Measurements from ENCODE around the gene PEMT.
"Not testable (repeated sequence)": the region's sequence is repeated elsewhere in the genome, so short reads cannot be mapped to it uniquely, and the experiment has no call there.

PEMT gene, protein sequence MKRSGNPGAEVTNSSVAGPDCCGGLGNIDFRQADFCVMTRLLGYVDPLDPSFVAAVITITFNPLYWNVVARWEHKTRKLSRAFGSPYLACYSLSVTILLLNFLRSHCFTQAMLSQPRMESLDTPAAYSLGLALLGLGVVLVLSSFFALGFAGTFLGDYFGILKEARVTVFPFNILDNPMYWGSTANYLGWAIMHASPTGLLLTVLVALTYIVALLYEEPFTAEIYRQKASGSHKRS

DNA sequence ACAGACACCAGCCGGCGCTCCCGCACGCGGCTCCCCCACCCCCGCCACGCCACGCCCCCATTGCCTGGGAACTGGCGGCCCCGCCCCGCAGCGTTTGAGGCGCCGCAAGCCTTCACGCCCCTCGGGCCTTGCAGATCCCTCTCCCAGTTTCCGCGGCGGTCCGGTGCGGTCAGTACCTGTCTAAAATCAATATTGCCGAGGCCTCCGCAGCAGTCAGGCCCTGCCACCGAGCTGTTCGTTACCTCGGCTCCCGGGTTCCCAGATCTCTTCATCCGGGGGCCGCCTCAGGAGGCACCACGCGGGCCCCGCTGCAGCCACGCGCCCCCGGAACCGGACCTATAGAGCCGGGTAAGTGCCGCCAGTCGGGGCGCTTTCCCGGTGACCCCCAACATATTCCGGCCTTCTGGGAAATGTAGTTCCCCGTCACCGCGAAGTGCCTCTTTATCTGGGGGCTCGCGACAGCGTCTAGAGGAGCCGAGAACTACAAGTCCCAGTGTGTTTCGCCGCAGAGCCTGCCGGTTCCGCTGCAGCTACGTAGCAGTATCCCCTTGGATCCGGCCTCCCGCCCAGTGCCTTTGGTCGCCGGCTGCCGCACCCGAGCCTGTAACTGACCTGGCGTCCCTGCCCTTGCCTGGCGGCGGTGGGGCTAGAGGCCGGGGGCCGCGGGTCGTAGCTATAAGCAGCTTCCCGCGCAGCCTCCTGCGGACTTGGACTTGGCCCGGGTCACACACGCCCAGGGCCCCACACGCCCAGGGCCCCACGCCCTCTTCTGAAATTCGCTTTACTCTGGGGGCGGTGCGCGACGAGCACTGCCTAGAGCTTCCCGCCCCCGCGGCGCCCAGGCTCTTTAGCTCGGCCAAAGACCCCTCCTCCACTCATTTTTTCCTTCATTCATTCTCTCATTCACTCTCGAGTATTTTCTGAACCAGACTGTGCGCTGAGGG lies at the start of gene PEMT:
PEMT (minus strand) TSS at position 354 of the 944 bp plus-strand sequence; CDS start at position 272, 82 bp downstream.
- peak; percentile 75 for DNase-seq

DNA sequence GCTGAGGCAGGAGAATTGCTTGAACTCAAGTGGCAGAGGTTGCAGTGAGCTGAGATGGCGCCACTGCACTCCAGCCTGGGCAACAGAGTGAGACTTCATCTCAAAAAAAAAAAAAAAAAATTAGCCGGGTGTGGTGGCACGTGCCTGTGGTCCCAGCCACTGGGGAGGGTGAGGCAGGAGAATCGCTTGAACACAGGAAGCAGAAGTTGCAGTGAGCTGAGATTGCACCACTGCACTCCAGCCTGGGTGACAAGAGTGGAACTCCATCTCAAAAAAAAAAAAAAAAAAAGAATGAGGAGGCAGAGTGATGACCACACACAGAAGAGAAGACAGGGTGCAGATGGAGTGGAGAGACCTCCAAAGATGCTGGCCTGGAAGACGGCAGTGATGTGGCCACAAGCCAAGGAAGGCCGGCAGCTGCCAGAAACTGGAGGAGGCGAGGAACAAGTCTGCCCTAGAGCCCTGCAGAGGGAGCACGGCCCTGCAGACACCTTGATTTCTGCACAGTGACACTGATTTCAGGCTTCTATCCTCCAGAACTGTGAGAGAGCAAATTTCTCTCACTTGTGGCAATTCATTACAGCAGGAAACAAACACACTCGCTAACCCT lies 48.3 kb upstream of the PEMT start:
- not testable (repeated sequence) for DNase-seq

DNA sequence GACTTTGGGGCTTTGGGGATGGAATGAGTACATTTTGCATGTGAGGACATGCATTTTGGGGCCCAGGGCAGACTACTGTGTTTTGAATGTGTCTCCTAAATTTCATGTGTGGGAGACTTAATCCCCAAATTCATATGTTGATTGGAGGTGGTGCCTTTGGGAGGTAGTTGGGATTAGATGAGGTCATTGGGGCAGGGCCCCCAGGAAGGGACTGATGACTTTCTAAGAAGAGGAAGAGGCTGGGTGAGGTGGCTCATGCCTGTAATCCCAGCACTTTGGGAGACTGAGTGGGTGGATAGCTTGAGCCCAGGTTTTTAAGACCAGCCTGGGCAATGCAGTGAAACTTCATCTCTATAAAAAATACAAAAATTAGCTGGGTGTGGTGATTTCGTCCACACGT lies 47.0 kb upstream of the PEMT start:
- no peak for DNase-seq

DNA sequence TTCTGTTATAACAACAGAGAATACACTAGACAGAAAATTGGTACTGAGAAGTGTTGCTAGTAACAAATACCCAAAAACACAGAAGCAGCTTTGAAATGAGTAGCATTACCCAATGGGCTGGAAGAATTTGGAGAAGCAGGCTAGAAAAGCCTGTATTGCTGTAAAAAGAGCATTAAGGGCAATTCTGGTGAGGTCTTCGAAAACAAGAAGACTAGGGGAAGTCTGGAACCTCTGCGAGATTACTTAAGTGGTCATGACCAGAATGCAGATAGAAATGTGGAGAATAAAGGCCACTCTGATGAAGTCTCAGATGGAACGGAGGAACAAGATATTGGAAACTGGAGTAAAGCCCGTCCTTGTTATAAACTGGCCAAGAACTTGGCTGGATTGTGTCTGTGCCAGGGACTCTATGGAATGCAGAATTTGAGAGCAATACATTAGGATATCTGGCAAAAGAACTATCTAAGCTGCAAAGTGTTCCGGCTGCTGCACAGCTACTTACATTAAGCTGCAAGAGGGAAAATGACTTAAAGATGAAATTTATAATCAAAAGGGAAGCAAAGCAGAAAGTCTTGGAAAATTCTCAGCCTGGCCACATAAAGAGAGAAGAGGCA lies 44.9 kb upstream of the PEMT start:
- no peak for DNase-seq

DNA sequence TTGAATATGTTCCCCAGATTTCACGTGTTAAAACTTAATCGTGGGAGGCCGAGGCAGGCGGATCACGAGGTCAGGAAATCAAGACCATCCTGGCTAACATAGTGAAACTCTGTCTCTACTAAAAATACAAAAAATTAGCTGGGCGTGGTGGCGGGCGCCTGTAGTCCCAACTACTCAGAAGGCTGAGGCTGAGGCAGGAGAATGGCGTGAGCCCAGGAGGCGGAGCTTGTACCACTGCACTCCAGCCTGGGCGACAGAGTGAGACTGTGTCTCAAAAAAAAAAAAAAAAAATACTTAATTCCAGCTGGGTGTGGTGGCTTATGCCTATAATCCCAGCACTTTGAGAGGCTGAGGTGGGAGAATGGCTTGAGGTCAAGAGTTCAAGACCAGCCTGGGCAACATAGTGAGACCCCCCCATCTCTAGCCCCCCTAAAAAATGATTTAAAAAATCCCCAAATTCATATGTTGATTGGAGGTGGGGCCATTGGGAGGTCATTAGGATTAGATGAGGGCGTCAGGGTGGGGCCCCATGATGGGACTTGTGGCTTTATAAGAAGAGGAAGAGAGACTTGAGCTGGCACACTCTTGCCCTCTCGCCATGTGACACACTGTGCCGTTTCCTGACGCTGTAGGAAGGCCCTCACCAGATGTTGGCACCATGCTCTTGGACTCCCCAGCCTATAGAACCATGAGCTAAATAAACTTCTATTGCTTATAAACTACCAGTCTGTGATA lies 44.2 kb upstream of the PEMT start:
- not testable (repeated sequence) for DNase-seq

DNA sequence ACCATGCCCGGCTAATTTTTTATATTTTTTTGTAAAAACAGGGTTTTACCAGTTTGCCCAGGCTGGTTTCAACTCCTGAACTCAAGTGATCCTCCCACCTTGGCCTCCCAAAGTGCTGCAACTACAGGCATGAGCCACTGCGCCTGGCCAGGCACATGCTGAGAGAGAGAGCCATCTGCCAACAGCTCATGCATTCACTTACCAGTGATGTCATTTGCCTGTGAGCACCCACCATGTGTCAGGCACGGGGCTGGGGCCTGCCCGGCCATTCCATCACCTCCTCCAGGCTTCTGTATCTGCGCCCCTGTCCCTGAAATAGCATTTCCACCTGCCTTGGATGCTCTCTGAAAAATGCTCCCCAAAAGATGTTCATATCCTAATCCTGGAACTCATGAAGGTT lies 43.6 kb upstream of the PEMT start:
- no peak for DNase-seq

DNA sequence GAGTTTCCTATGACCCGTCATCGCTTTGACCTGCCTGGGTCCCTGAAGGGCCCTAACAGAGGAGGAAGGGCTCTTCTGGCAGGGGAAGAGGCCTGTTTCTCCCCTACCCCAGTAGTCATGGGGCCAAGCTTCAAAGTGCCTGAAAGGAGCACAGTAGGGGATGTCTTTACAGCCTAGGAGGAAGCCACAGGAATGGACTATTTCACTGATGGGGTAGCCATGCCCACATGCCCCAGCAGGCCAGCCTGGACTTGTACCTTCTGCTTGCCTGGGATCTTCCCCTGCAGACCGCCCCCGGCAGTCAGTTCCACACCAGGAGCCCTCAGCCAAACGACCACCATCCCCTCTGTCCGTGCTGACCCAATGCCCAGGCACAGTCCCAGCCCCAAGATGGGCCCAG lies 41.8 kb upstream of the PEMT start:
- DNase-seq = no peak

DNA sequence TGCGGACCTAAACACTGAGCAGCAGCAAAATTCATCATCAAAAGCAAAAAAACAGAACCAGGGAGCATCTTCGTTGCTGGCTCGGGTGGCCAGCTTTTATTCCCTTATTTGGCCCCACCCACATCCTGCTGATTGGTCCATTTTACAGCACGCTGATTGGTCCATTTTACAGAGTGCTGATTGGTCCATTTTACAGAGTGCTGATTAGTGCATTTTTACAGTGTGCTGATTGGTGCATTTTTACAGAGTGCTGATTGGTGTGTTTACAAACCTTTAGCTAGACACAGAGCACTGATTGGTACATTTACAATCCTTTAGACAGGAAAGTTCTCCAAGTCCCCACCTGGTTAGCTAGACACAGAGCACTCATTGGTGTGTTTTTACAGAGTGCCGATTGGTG lies 41.2 kb upstream of the PEMT start:
- not testable (repeated sequence) for DNase-seq

DNA sequence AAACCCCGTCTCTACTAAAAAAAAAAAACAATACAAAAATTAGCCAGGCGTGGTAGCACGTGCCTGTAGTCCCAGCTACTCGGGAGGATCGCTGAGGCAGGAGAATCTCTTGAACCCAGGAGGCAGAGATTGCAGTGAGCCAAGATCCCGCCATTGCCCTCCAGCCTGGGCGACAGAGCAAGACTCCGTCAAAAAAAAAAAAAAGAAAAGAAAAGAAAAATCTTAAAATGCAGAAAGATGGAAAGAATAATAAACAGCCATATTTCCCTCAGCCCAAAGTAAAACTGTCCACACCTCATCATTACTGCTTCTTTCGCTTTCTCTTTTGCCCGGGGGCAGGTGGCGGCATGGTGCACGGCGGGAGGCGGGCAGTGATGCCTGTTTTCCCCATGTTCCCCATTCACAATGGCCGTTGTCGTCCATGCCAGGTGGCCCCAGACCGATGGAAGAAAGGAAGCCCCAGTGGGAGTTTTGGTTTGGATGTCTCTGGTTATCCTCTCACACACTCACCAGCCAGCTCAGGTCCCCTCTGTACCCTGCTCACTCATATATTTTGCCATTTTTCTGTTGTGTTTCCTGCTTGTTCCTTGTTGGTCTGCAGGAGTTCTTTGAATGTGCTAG lies 37.0 kb upstream of the PEMT start:
- no peak for DNase-seq

DNA sequence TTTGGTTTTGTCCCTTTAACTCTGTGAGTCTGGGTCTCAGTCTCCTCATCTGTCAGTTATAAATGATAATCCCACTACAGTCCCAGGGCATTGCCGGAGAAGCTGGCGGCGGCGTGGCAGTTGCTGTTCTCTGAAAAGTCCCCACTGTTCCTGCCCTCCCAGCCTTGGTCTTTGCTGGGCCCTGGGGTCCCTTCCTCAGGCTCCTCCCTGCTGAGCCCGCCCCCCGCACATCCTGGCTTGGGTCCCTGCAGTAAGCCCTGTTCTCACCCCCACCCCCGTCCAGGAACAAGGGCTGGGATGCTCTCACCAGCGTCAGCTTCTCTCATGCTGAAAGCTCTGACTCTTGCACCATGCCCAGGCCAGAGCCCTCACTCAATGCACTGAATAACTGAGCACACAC lies 35.3 kb upstream of the PEMT start:
- DNase-seq = no peak

DNA sequence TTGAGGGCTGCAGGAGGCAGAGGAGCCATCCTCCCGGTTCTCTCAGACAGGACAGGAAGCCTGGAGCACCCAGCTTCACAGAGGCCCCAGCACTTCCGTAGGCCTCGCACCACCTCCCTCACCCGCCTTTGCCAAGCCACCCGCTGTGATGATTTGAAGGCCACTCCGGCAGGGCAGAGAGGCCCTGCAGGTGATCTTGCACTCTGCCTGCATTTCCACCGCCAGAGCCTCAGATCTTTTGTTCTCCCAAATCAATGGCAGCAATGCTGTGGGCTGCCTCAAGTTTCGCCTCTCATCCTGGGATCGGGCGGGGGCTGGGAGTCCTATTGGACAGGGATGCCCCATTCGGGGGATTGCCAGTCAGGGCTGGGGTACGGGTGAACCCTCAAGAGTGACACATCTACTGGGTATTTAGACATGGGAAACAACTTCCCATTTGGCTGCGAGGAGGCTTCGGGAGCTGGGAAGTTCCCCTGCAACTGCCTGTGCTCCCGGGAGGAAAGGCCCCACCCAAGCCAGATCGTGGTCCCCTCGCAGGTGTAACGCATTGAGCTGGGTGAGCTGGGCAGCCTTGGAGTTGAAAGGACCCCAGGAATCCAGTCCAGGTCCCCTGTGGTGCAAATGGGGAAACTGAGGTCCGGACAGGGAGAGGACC lies 34.8 kb upstream of the PEMT start:
- DNase-seq = no peak

DNA sequence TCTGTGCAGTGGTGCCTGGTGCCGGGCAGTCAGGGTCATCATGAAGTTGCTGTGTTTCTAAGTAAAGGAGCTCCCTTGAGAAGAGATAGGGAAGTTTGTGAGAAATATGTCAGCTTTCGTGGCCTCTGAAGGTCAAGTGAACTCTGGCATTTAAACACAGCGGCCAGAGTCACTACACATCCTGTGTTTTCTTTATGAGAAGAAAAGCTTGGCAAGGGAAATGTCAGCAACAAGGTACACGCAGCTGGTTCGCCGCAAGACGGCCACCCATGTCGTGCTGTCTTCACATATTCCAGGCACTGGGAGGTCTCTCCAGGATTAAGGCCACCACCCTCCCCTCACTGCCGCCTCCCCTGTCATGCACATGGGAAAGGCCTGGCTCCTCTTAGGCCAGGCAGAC lies 33.2 kb upstream of the PEMT start:
- DNase-seq = no peak

DNA sequence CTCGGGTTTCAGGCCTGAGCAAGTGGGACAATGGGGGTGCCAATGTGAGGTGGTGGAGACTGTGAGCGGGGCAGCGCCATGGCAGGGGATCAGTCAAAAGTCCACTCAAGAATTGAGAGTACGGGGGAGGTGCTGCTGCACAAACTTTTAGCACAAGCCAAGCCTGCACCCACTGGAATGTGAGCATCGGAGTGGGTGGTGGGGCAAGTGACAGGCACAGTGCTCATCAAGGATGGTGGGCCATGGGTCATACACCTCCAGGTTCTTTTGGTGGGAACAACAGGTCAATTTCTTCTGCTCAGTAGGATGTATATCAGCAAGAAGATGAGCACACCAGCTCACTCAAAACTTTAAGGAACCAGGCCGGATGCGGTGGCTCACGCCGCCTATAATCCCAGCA lies 32.4 kb upstream of the PEMT start:
- DNase-seq = no peak

DNA sequence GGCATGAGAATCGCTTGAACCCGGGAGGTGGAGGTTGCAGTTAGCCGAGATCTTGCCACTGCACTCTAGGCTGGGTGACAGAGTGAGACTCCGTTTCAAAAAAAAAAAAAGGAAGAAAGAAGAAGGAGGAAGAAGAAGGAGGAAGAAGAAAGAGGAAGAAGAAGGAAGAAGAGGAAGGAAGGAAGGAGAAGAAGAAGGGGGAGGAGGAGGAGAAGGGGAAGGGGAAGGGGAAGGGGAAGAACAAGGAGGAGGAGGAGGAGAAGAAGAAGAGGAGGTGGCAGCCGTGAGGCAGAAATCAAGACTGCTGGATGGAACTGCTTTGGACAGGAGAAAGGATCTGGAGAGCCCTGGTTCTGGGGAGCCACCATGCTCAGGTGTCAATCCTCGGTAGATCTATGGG lies 29.7 kb upstream of the PEMT start:
- DNase-seq = no peak

DNA sequence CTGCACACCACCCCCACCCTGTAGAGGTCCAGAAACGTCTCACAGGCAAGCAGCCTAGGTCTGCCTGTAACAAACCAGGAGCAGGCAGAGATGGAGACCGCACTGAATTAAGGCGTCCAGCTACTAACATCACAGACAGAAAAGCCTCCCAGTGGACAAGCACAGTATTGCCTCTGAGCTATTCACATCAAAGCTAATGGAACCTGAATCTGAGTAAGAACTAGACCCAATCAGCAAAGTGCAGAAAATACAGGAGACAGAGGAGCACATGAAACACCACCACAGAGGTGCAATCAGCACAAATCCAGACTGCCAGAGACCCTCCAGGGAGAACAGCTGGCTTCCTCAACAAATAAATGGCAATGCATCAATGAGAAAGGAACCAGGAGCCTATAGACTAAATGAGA lies 22.2 kb upstream of the PEMT start:
- DNase-seq = no peak

DNA sequence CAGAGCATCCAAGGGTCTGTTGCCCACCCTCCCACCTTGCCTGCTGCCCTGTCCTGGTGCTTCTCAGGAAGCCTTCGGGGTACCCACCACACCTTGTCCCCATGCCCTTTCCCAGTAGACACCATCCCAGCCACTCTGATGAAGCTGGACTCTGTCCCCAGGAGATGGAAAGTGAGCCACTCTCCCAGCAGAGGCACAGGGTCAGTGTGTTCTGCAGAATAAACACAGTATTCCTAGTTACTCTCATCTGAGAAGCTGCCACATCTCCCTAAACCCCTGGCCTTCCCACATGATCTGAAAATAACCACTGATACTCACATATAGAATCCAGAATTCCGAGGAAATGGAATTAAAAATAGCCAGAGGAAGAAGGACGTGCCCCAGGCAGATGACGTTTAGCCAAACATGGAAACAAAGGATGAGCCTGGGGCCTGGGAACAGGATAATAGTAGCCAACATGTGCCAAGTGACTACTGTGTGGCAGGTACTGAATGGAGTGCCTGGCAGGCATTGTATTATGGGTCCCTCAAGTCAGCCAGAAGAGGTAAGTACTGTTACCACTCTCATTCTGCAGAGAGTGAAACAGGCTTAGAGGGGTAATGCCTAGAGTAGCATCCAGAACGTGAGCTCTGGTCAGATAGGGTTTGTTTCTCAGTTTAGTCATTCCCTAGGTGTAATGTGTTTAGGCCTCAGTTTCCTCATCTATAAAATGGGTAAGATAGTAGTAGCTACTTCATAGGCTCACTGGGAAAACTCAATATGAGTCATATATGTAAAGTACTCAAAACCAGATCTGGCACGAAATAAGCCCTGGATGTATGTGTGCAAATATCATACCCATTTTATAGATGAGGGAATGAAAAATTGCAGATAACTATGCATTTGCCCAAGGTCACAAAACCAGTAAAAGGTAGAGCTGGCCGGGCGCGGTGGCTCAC lies 20.8 kb upstream of the PEMT start:
- no peak for DNase-seq

DNA sequence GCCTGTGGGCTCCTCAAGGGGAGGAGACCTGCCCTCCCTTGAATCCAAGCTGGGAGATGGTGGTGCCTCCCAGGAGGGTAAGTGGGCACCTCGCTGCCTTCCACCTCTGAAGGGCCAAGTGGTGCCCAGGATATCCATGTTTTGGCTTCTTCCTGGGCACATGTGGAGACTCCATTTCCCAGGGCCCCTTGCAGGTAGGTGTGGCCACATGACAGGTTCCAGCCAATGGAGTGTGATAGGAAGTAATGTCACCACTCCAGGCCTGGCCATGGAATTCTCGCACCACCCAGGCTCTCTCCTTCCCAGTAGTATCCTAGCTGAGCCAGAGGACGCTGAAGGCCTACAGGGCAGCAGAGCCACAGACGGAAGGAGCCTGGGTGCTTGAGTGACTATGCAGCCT lies 17.6 kb upstream of the PEMT start:
- DNase-seq = no peak

DNA sequence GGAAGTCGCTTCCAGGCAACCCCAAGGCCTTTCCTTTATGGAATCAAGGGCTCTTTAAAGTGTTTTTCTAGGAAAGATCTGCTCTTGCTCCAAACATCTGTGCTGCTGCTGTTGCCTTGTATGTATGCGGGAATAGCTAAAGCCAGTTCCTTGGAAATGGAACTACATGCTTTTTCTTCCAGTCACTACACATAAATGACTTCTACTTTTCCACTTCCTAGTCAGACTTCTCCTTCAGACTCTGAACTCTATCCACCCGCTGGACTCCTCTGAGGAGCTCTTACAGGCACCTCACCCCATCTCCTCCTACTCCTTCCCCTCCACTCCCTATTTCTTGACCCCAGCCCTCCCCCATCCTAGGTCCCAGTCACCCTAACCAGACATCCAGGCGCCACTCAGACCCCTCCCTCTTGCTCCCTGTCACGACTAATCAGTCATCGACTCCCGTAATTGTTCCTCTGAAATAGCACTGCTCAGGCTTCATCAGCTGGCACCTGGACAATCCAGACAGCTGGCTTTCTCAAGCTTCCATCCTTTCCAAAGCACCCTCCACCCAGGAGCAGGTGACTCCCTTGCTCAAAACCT lies 15.0 kb upstream of the PEMT start:
- DNase-seq = no peak

DNA sequence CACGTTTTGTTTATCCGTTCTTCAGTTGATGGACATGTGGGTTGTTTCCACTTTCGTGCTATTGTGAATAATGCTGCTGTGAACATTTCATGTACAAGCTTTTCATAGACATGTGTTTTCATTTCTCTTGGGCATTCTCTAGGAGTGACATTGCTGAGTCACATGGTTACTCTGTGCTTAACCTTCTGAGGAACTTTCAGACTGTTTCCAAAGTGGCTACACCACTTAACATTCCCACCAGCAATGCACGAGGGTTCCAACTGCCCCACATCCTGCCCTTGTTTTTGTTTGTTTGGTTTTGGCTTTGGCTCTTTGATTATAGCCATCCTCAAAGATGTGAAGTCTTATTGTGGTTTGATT lies 14.2 kb upstream of the PEMT start:
- no peak for DNase-seq

DNA sequence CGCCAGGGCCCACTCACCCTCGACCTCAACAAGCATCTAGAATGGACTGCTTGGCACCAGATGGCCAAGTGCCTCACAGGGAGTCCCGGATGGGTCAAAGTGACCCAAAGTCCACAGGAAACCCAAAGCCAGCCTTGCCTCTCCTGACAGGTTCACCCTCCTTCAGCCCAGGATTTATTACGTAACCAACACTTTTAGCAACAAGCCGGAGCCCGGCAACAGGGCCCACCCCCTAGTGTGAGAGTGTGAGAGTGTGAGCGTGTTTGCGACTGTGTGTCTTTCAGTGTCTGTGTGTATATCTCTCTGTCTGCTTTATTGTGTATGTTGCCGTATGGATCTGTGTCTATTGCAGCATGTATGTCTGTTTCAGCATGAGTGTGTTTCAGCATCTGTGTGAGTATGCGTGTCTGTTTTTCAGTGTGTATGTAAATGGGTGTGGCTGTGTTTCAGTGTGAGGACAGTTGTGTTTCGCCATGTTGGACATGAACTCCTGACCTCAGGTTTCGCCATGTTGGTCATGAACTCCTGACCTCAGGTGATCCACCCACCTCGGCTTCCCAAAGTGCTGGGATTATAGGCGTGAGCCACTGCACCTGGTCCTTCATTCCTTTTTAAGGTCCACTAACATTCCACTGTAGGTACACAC lies 13.7 kb upstream of the PEMT start:
- no peak for DNase-seq
